ENCODE results near the gene MFNG. TPM values are rescaled to one million over a fixed set of nuclear protein-coding genes. Genes with fewer than 3 reads are reported as not detected.

Gene MFNG
- total RNA-seq, 1 donor from 2014 or later: 4.7 TPM

DNA sequence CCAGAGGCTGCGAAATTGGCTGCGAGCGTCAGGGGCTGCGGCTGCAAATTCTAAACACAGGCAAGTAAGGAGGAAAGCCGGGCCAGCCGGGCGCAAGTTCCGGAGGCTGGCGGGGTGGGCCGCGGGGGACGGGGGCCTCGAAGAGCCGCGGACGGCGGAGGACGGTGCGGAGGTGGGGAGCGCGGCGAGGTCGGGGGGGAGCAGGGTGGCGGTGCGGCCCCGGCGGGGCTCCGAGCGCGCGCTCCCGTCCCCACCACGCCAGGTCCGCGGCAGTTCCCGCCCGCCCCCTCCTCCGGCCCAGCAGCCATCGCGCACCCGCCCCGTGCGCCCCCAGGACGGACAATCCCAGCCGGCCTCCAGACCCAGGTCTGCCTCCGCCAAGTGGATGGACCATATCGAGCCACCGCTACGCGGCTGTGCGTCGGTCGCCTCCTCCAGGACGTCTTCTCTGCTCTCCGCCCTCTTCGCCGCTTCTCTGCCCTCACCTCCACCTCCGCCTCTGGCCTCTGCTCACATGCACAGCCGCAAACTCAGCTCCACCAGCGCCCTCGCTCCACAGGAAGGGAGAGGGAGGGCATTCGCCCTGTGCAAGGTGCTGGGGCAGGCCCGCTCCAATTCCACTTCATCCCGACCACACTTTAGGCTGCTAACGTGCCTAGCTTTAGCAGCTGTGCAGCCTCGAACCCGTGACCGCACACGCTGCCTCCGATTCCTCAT, 66.1 kb downstream of the MFNG start:
- Mint-ChIP-seq H3K4me3 (peak overlapping the region; percentile 86), H3K4me1 (peaks cover 20% of the 10 kb centered on the region), H3K27me3 (ENCODE audit: low read depth) (peaks cover 74% of the 10 kb centered on the region), H3K36me3 (ENCODE audit: low read depth) (no peaks in the 10 kb centered on the region), H3K9me3 (no peaks in the 10 kb centered on the region), H3K27ac (ENCODE audit: unreplicated experiment) (no peak overlapping the region)
- DNase-seq (ENCODE audit: low read depth, low spot score): no peak
- TF ChIP-seq, protein P1, sequence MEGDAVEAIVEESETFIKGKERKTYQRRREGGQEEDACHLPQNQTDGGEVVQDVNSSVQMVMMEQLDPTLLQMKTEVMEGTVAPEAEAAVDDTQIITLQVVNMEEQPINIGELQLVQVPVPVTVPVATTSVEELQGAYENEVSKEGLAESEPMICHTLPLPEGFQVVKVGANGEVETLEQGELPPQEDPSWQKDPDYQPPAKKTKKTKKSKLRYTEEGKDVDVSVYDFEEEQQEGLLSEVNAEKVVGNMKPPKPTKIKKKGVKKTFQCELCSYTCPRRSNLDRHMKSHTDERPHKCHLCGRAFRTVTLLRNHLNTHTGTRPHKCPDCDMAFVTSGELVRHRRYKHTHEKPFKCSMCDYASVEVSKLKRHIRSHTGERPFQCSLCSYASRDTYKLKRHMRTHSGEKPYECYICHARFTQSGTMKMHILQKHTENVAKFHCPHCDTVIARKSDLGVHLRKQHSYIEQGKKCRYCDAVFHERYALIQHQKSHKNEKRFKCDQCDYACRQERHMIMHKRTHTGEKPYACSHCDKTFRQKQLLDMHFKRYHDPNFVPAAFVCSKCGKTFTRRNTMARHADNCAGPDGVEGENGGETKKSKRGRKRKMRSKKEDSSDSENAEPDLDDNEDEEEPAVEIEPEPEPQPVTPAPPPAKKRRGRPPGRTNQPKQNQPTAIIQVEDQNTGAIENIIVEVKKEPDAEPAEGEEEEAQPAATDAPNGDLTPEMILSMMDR (conservative IDR thresholded peaks at IDR 0.05): no peak

DNA sequence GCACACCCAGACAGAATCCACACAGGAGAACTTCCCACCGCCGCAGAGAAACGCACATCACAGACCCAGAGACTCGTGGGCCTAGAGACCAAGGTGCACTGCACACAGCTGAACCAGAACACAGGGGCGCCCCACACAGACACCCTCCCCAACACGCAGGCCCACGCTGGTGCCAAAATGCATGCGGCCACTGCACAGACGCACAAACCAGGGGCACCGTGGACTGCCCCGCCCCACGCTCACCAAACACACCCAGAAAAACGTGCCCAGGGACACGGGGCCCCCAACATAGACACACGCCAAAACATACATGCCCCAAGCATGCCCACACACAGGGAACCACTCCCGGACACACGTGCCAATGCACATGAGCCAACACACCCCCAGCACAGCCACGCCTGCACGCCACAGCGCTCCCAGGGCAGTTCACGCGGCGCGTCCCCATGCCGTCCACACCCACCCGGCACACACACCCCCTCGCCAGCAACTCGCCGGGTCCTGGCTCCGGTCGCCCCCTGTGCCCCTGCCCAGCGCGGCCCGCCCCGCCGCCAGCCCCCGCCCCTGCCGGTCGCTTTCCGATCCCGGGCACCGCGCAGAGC, 66.7 kb downstream of the MFNG start:
- no peaks in the 10 kb centered on the region for H3K9me3 Mint-ChIP-seq
- H3K36me3 Mint-ChIP-seq (ENCODE audit: low read depth): no peaks in the 10 kb centered on the region
- DNase-seq (ENCODE audit: low read depth, low spot score): no peak
- peak overlapping the region; percentile 58 for H3K4me3 Mint-ChIP-seq
- TF ChIP-seq, protein P1 (conservative IDR thresholded peaks at IDR 0.05): no peak
- peaks cover 69% of the 10 kb centered on the region for H3K27me3 Mint-ChIP-seq (ENCODE audit: low read depth)
- H3K4me1 Mint-ChIP-seq: peaks cover 20% of the 10 kb centered on the region
- H3K27ac Mint-ChIP-seq (ENCODE audit: unreplicated experiment): no peak overlapping the region

Other genes with a start within 250 kb of the MFNG start
- gene RAC2, start 242.1 kb downstream of the MFNG start, total RNA-seq: 0.21 TPM in 1 of 2 replicates, not detected in the other
- not detected in 2 replicates for gene CYTH4, start 203.9 kb downstream of the MFNG start, total RNA-seq
- 0.09 and 0.27 TPM in 2 replicates for gene ELFN2, start 58.9 kb downstream of the MFNG start, total RNA-seq
- gene CARD10, start 33.0 kb upstream of the MFNG start, total RNA-seq: 7.0 and 7.3 TPM in 2 replicates
- 22.6 and 26.1 TPM in 2 replicates for gene CDC42EP1, start 74.1 kb upstream of the MFNG start, total RNA-seq
- not detected in 2 replicates for gene LGALS2, start 93.7 kb upstream of the MFNG start, total RNA-seq
- 85.1 and 88.6 TPM in 2 replicates for gene GGA1, start 122.5 kb upstream of the MFNG start, total RNA-seq
- 36.4 and 36.6 TPM in 2 replicates for gene SH3BP1, start 153.3 kb upstream of the MFNG start, total RNA-seq
- gene PDXP, start 172.3 kb upstream of the MFNG start, total RNA-seq: 51.5 and 55.3 TPM in 2 replicates
- 16.1 and 21.0 TPM in 2 replicates for gene LGALS1, start 189.3 kb upstream of the MFNG start, total RNA-seq
- gene NOL12, start 200.0 kb upstream of the MFNG start, total RNA-seq: 43.3 and 44.5 TPM in 2 replicates
- gene TRIOBP, start 210.7 kb upstream of the MFNG start, total RNA-seq: 45.8 and 53.2 TPM in 2 replicates